ENCODE results near the gene MFGE8.
"Not testable (repeated sequence)": the region's sequence is repeated elsewhere in the genome, so short reads cannot be mapped to it uniquely, and the experiment has no call there.

MFGE8 gene

DNA sequence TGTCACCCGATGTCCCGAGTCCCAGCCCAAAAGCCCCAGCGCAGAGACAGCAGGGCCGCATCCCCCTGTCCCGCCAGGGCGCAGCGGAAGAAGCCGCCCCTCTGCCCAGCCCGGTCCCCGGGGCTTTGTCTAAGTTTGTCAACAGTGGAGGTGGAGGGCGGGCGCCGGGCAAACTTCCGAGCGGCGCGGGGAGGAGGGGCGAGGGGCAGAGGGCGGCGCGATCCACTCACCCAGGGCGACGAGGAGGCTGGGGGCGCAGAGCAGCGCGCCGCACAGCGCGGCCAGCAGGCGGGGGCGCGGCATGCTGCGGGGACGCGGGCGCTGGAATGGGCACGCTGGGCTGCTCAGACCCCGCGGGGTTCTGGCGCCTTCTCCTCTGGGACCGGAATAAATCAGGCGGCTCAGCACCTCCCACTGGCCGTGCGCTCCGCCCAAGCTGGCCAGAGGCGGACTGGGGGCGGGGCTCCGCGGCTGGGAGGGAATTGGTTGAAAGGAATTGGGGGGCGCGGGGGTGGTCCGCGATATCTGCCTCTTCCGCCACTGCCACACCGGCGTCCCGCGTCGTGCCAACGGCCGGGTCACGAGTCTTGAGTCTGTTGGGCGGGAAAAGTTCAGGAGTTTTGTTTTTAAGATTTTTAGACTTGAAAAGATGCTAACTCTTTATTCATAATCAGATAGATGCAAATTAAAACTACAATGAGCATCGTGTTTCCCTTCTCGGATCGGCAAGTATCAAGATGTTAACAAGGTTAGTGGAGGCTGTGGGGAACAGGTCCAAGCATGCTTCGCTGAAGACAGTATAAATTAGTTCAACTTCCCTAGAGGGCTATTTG lies at the start of gene MFGE8:
TSS of gene MFGE8 (minus strand) at position 363 of the 833 bp plus-strand sequence. CDS start at position 303, 60 bp downstream.
- H3K27me3 Mint-ChIP-seq = peaks cover 15% of the 10 kb centered on the region
- H3K4me3 Mint-ChIP-seq = peak within 1 kb of the TSS; percentile 81
- H3K9me3 Mint-ChIP-seq = no peaks in the 10 kb centered on the region
- peaks cover 4% of the 10 kb centered on the region for H3K36me3 Mint-ChIP-seq (ENCODE audit: low read depth)
- peak; percentile 83 for DNase-seq
- H3K4me1 Mint-ChIP-seq (ENCODE audit: low read depth) = peaks cover 31% of the 10 kb centered on the region
- H3K27ac Mint-ChIP-seq = peak within 1 kb of the TSS; percentile 87

DNA sequence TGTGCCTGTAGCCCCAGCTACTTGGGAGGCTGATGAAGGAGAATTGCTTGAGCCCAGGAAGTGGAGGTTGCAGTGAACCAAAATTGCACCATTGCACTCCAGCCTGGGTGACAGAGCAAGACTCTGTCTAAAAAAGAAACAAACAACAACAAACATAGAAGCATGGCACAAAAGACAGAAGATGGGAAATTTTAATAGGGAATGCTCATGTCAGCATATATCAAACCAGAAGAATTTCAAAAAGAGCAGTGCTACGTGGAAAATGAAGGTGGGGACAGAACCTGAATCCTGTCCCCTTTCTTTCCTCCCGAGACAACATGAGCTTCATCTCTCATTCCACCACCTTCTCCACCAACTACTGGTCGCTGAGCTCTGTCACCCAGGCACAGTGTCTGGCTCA lies 46.3 kb upstream of the MFGE8 start:
- no peaks in the 10 kb centered on the region for H3K27me3 Mint-ChIP-seq
- H3K4me3 Mint-ChIP-seq = no peak overlapping the region

GRCh38 chr15:88956906-88957305 lies 43.7 kb upstream of the MFGE8 start:
- DNase-seq = no peak
- Mint-ChIP-seq H3K4me1 (ENCODE audit: low read depth) (no peaks in the 10 kb centered on the region), H3K27me3 (no peaks in the 10 kb centered on the region), H3K4me3 (no peak overlapping the region), H3K27ac (no peak overlapping the region), H3K9me3 (no peaks in the 10 kb centered on the region), H3K36me3 (ENCODE audit: low read depth) (no peaks in the 10 kb centered on the region)

More for the DNA sequence above, 46.3 kb upstream of the MFGE8 start:
- DNase-seq = no peak
- Mint-ChIP-seq H3K27ac (no peak overlapping the region), H3K36me3 (ENCODE audit: low read depth) (no peaks in the 10 kb centered on the region), H3K9me3 (no peaks in the 10 kb centered on the region), H3K4me1 (ENCODE audit: low read depth) (no peaks in the 10 kb centered on the region)

GRCh38 chr15:88956263-88956662 lies 43.1 kb upstream of the MFGE8 start:
- Mint-ChIP-seq H3K36me3 (ENCODE audit: low read depth) (no peaks in the 10 kb centered on the region), H3K9me3 (no peaks in the 10 kb centered on the region), H3K4me3 (no peak overlapping the region), H3K4me1 (ENCODE audit: low read depth) (no peaks in the 10 kb centered on the region), H3K27me3 (no peaks in the 10 kb centered on the region), H3K27ac (no peak overlapping the region)
- no peak for DNase-seq

DNA sequence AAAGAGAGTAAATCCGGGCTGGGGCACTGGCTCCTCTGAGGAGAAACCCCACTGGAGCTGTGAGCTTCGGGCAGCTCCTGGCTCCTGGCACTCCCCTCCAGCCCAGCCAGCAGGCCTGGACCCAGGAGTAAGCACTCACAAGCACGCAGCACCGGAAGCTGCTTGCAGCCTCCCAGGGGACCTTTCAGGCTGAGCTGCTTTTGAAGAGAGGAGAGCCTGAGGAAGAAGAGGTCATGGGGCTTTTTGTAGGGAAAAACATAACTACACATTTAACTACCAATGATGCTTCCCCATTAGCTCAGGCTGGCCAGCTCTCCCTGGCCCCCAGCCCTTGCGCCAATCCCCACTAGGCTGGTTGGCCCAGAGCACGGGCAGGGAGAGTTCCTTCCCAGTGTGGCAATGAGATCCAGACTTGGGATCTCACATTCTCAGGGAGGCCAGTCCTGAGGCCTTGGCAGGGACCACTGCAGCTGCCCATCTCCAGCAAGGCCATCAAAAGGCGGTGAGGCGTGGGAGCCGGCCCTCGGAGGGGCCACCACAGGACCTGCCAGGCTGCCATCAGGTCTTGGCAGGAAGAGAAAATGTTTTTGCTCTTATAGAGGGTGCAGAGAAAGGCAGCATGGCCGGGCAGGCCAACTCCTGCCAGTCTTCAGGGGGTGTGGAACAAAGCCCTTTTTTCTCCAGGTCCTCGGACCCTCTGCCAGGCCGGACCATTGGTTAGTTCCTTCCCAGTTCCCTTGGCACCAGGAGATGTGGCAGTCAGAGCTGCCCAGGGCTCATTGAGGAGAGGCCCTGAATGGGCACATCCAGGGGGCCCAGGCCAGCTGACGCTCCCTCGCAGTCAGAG lies 41.5 kb upstream of the MFGE8 start:
- H3K36me3 Mint-ChIP-seq (ENCODE audit: low read depth) = no peaks in the 10 kb centered on the region
- no peaks in the 10 kb centered on the region for H3K4me1 Mint-ChIP-seq (ENCODE audit: low read depth)
- H3K4me3 Mint-ChIP-seq = no peak overlapping the region
- no peaks in the 10 kb centered on the region for H3K27me3 Mint-ChIP-seq
- no peak for DNase-seq
- no peak overlapping the region for H3K27ac Mint-ChIP-seq
- H3K9me3 Mint-ChIP-seq = no peaks in the 10 kb centered on the region

GRCh38 chr15:88950600-88951160 lies 37.5 kb upstream of the MFGE8 start:
- H3K4me1 Mint-ChIP-seq (ENCODE audit: low read depth) = no peaks in the 10 kb centered on the region
- H3K4me3 Mint-ChIP-seq = no peak overlapping the region
- H3K27me3 Mint-ChIP-seq = no peaks in the 10 kb centered on the region
- no peaks in the 10 kb centered on the region for H3K9me3 Mint-ChIP-seq
- no peaks in the 10 kb centered on the region for H3K36me3 Mint-ChIP-seq (ENCODE audit: low read depth)
- no peak overlapping the region for H3K27ac Mint-ChIP-seq
- no peak for DNase-seq

GRCh38 chr15:88949734-88950400 lies 36.7 kb upstream of the MFGE8 start:
- H3K36me3 Mint-ChIP-seq (ENCODE audit: low read depth) = no peaks in the 10 kb centered on the region
- DNase-seq = no peak
- no peaks in the 10 kb centered on the region for H3K4me1 Mint-ChIP-seq (ENCODE audit: low read depth)
- H3K27me3 Mint-ChIP-seq = no peaks in the 10 kb centered on the region
- no peak overlapping the region for H3K27ac Mint-ChIP-seq
- no peak overlapping the region for H3K4me3 Mint-ChIP-seq
- H3K9me3 Mint-ChIP-seq = no peaks in the 10 kb centered on the region

DNA sequence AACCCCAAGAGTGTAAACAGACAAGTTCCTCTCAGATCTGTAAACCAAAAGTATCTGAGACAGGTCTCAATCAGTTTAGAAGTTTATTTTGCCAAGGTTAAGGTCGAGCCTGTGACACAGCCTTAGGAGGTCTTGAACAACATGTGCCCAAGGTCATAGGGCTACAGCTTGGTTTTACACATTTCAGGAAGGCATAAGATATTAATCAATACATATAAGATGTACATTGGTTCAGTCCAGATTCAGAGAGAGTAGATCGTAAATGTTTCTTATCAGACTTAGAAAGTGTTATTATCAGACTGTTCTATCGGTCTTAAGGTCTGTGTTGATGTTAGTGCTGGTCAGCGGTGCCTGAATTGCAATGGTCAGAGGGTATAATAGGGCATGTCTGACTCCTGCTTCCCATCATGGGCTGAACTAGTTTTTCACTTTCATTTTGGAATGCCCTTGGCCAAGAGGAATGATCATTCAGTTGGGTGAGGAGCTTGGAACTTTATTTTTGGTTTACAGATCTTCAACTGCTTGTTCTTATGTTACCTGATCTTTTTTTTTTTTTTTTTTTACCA lies 27.0 kb upstream of the MFGE8 start:
- no peak for DNase-seq
- Mint-ChIP-seq H3K4me3 (no peak overlapping the region), H3K27ac (no peak overlapping the region), H3K27me3 (no peaks in the 10 kb centered on the region), H3K36me3 (ENCODE audit: low read depth) (no peaks in the 10 kb centered on the region), H3K9me3 (no peaks in the 10 kb centered on the region), H3K4me1 (ENCODE audit: low read depth) (no peaks in the 10 kb centered on the region)

- no peaks in the 10 kb centered on the region for H3K4me1 Mint-ChIP-seq (ENCODE audit: low read depth)
- H3K27me3 Mint-ChIP-seq = no peaks in the 10 kb centered on the region
- no peak overlapping the region for H3K4me3 Mint-ChIP-seq
- DNase-seq = no peak
- no peaks in the 10 kb centered on the region for H3K36me3 Mint-ChIP-seq (ENCODE audit: low read depth)
- H3K9me3 Mint-ChIP-seq = no peaks in the 10 kb centered on the region
- no peak overlapping the region for H3K27ac Mint-ChIP-seq
Observed at GRCh38 chr15:88939486-88939806, 26.3 kb upstream of the MFGE8 start.

- H3K27ac Mint-ChIP-seq = no peak overlapping the region
- no peak overlapping the region for H3K4me3 Mint-ChIP-seq
- no peaks in the 10 kb centered on the region for H3K9me3 Mint-ChIP-seq
- no peak for DNase-seq
- H3K4me1 Mint-ChIP-seq (ENCODE audit: low read depth) = no peaks in the 10 kb centered on the region
- no peaks in the 10 kb centered on the region for H3K27me3 Mint-ChIP-seq
- no peaks in the 10 kb centered on the region for H3K36me3 Mint-ChIP-seq (ENCODE audit: low read depth)
Observed at GRCh38 chr15:88938802-88939485, 25.8 kb upstream of the MFGE8 start.

DNA sequence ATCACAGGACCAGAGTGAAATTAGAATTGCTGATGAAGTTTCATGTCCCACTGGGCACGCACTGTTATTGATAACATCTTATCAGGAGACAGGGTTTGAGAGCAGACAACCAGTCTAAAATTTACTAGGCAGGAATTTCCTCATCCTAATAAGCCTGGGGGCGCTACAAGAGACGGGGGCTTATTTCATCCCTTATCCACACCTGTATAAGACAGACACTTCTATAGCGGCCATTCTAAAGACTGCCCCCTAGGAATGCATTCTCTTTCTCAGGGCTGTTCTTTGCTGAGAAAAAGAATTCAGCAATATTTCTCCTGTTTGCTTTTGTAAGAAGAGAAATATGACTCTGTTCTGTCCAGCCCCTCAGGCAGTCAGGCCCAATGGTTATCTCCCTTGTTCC lies 21.3 kb upstream of the MFGE8 start:
- H3K36me3 Mint-ChIP-seq (ENCODE audit: low read depth); H3K4me3 Mint-ChIP-seq; H3K4me1 Mint-ChIP-seq (ENCODE audit: low read depth); H3K9me3 Mint-ChIP-seq; DNase-seq; H3K27ac Mint-ChIP-seq: not testable (repeated sequence)
- H3K27me3 Mint-ChIP-seq = peaks cover 20% of the 10 kb centered on the region

DNA sequence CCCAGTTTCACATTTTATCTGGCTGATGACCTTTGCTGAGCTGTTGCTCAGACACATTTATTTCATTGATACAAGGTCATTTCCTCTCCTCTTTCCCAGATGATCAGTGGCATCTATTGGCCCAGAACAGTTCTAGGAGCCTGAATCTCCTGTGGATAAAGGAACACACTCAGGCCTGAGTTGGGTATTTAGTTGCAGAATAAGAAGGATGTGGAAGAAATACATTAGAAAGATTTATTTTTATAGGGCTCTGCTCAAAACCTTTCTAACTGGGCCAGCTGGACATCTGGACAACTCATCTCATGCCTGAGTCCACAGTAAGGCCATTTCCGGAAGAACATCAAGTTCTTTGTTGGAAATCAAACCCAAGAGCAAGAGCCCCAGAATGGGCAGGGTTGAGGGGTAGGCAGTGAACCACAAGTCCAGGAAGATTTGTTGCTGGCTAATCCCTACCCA lies 19.7 kb upstream of the MFGE8 start:
- H3K4me3 Mint-ChIP-seq = no peak overlapping the region
- H3K27me3 Mint-ChIP-seq = peaks cover 22% of the 10 kb centered on the region
- peaks cover 2% of the 10 kb centered on the region for H3K36me3 Mint-ChIP-seq (ENCODE audit: low read depth)

DNA sequence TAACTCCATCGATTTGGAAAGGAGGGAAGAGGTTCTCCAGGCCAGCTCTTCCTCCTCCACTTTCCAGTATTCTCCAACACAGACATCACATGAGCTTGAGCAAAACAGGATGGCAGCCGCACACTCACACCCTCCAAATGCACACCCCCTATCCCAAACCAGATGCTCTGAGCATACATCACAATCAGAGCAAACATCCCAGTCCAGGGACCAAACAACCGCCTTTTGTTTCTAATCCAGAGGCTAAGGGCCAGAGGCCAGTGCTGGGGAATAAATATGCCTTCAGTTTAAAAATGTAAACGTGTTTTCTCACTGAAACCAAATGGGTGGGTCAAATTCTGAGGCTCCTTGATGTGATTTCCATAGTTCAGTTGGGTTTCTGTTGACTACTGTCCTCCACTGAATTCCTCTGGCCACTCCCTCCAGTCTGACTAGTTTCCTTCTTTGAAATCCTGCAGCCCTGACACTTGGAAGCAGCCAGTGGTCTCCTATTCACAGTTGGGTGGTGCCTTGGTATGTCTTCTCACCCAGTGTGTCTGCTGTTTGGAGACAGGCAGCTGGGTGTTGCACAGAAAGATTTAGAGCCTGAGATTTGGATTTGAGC lies 19.2 kb upstream of the MFGE8 start:
- peaks cover 22% of the 10 kb centered on the region for H3K27me3 Mint-ChIP-seq
- no peak for DNase-seq
- no peaks in the 10 kb centered on the region for H3K4me1 Mint-ChIP-seq (ENCODE audit: low read depth)
- H3K36me3 Mint-ChIP-seq (ENCODE audit: low read depth) = peaks cover 2% of the 10 kb centered on the region
- H3K9me3 Mint-ChIP-seq = peaks cover 4% of the 10 kb centered on the region
- H3K4me3 Mint-ChIP-seq = no peak overlapping the region
- H3K27ac Mint-ChIP-seq = no peak overlapping the region

More for the DNA sequence above, 19.7 kb upstream of the MFGE8 start:
- no peak for DNase-seq
- no peak overlapping the region for H3K27ac Mint-ChIP-seq
- peaks cover 4% of the 10 kb centered on the region for H3K9me3 Mint-ChIP-seq
- H3K4me1 Mint-ChIP-seq (ENCODE audit: low read depth) = no peaks in the 10 kb centered on the region

All from activated T-cell treated with anti-CD3 and anti-CD28 coated beads, Interleukin-2, amount 50 U/mL, for 24 hours (primary cell).